Measurements from ENCODE around the gene SLC22A15.

The SLC22A15 gene

DNA sequence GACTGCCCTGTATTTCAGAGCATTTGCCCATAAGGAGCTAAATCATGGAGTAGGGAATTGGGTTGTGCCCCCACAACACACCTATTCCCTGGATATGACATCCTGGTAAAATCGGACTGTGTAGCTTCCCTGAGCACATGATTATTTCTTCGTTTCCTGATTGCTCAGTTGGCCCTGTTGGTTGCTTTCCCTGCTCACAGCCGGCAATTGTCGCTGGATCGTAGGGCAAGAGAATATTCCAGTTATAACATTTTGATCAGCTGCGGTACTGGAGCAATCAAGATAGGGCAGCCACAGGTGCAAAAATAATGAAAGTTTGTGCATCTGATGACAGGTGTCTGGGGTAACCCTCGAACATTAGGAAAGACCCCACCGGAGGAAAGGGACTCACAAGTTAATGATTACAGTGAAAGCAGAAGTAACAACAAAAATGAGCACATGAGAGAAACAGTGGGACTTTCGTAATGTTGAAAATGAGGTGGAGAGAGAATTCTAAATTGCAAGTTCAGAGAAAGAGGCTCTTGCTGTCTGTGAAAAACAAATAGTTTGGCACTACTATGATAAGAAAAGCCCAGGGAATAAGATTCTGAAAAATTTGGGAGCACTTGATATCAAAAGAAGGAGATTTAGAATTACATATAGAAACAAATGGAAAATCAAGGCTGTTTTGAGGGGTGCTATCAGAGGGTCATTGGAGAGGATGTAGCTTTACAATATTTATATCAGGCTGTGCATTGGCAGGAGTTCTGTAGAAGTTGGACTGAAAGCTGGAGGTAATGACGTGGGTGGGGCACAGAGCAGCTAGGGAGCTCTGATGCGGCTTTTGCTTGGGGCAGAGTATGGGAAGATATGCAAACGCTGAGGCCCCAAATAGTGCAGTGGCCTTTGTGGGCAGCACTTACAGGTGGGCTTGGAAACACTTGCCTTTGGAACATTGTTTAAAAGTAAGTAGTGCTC is 134.5 kb downstream of the SLC22A15 start, which contains the start of gene MAB21L3:
Gene MAB21L3, plus strand, starts transcription at position 833 of the 957 bp plus-strand sequence. CDS start 1,217 bp downstream, outside the sequence.
- Histone ChIP-seq H3K9me3 (ENCODE audit: control insufficient read depth, insufficient read depth, low read depth, low read length) (no peaks in the 10 kb centered on the region), H3K4me3 (ENCODE audit: low read depth, low read length) (no peak within 1 kb of the TSS), H3K27ac (ENCODE audit: extremely low read depth, low read depth, low read length) (peak within 1 kb of the TSS; percentile 52), H3K36me3 (ENCODE audit: control insufficient read depth in 2 of 2, insufficient read depth in 1 of 2, low read length in 2 of 2) (no peaks in the 10 kb centered on the region), H3K4me1 (ENCODE audit: control insufficient read depth, insufficient read depth, low read length) (peaks cover 7% of the 10 kb centered on the region)
- ChIA-PET POLR2A (no interaction called here), CTCF (interaction anchor here (0.5 to 0.6 kb wide), 3 partner anchors 11 to 404 kb away, joined by 3 read pairs; no protein-coding TSS in a partner anchor)
- TF ChIP-seq, protein P1, sequence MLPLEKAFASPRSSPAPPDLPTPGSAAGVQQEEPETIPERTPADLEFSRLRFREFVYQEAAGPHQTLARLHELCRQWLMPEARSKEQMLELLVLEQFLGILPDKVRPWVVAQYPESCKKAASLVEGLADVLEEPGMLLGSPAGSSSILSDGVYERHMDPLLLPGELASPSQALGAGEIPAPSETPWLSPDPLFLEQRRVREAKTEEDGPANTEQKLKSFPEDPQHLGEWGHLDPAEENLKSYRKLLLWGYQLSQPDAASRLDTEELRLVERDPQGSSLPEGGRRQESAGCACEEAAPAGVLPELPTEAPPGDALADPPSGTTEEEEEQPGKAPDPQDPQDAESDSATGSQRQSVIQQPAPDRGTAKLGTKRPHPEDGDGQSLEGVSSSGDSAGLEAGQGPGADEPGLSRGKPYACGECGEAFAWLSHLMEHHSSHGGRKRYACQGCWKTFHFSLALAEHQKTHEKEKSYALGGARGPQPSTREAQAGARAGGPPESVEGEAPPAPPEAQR (tag by site-specific recombination; IDR thresholded peaks at IDR 0.05), result no peak
- no peak for TF ChIP-seq ZSCAN30 (tag by site-specific recombination; IDR thresholded peaks at IDR 0.05)
- no peak for TF ChIP-seq ZNF248 (tag by site-specific recombination; IDR thresholded peaks at IDR 0.05)
- TF ChIP-seq GLI2 (tag by site-specific recombination; IDR thresholded peaks at IDR 0.05; ENCODE audit: borderline replicate concordance, low read depth), result no peak
- TF ChIP-seq EGR2 (tag by site-specific recombination; IDR thresholded peaks at IDR 0.05; ENCODE audit: low read depth), result no peak
- no peak for TF ChIP-seq ZNF623 (tag by site-specific recombination; IDR thresholded peaks at IDR 0.05)
- TF ChIP-seq MYNN (tag by site-specific recombination; IDR thresholded peaks at IDR 0.05; ENCODE audit: borderline replicate concordance), result no peak
- peak; percentile 19; the same call in 1 of the 2 replicates for TF ChIP-seq ZBTB48 (tag by site-specific recombination; IDR thresholded peaks at IDR 0.05)
- TF ChIP-seq ZNF561 (tag by site-specific recombination; IDR thresholded peaks at IDR 0.05; ENCODE audit: borderline replicate concordance), result no peak
- TF ChIP-seq ZNF510 (tag by site-specific recombination; IDR thresholded peaks at IDR 0.05; ENCODE audit: insufficient replicate concordance), result no peak
- TF ChIP-seq REPIN1 (tag by site-specific recombination; IDR thresholded peaks at IDR 0.05; ENCODE audit: low read depth), result no peak
- no peak for TF ChIP-seq ZNF37A (tag by site-specific recombination; IDR thresholded peaks at IDR 0.05)
- 0 out of 2 replicates have a peak, but pooled peaks have one; percentile 7 for TF ChIP-seq OSR2 (tag by site-specific recombination; IDR thresholded peaks at IDR 0.05)
- TF ChIP-seq ZBTB8A (tag by site-specific recombination; IDR thresholded peaks at IDR 0.05), result no peak
- TF ChIP-seq PRDM1 (tag by site-specific recombination; IDR thresholded peaks at IDR 0.05), result 0 out of 2 replicates have a peak, but pooled peaks have one; percentile 33
- no peak for TF ChIP-seq KLF10 (tag by site-specific recombination; IDR thresholded peaks at IDR 0.05)
- no peak for TF ChIP-seq ZFP3 (tag by site-specific recombination; IDR thresholded peaks at IDR 0.05; ENCODE audit: low read depth)
- no peak for TF ChIP-seq ZNF155 (tag by site-specific recombination; IDR thresholded peaks at IDR 0.05)
- no peak for TF ChIP-seq ZNF843 (tag by site-specific recombination; IDR thresholded peaks at IDR 0.05)
- TF ChIP-seq, protein P2, sequence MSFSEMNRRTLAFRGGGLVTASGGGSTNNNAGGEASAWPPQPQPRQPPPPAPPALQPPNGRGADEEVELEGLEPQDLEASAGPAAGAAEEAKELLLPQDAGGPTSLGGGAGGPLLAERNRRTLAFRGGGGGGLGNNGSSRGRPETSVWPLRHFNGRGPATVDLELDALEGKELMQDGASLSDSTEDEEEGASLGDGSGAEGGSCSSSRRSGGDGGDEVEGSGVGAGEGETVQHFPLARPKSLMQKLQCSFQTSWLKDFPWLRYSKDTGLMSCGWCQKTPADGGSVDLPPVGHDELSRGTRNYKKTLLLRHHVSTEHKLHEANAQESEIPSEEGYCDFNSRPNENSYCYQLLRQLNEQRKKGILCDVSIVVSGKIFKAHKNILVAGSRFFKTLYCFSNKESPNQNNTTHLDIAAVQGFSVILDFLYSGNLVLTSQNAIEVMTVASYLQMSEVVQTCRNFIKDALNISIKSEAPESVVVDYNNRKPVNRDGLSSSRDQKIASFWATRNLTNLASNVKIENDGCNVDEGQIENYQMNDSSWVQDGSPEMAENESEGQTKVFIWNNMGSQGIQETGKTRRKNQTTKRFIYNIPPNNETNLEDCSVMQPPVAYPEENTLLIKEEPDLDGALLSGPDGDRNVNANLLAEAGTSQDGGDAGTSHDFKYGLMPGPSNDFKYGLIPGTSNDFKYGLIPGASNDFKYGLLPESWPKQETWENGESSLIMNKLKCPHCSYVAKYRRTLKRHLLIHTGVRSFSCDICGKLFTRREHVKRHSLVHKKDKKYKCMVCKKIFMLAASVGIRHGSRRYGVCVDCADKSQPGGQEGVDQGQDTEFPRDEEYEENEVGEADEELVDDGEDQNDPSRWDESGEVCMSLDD (tag by site-specific recombination; IDR thresholded peaks at IDR 0.05), result no peak
- peak; percentile 36 for TF ChIP-seq ZFHX2 (tag by site-specific recombination; conservative IDR thresholded peaks at IDR 0.05)
- TF ChIP-seq GFI1B (tag by site-specific recombination; IDR thresholded peaks at IDR 0.05), result no peak
- TF ChIP-seq, protein P3, sequence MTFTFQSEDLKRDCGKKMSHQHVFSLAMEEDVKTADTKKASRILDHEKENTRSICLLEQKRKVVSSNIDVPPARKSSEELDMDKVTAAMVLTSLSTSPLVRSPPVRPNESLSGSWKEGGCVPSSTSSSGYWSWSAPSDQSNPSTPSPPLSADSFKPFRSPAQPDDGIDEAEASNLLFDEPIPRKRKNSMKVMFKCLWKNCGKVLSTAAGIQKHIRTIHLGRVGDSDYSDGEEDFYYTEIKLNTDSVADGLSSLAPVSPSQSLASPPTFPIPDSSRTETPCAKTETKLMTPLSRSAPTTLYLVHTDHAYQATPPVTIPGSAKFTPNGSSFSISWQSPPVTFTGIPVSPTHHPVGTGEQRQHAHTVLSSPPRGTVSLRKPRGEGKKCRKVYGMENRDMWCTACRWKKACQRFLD (tag by site-specific recombination; IDR thresholded peaks at IDR 0.05), result no peak
- TF ChIP-seq SCRT1 (tag by site-specific recombination; IDR thresholded peaks at IDR 0.05; ENCODE audit: borderline replicate concordance), result no peak
- no peak for TF ChIP-seq ZNF558 (tag by site-specific recombination; IDR thresholded peaks at IDR 0.05)
- TF ChIP-seq ZNF146 (tag by site-specific recombination; IDR thresholded peaks at IDR 0.05), result no peak
- TF ChIP-seq, protein P4, sequence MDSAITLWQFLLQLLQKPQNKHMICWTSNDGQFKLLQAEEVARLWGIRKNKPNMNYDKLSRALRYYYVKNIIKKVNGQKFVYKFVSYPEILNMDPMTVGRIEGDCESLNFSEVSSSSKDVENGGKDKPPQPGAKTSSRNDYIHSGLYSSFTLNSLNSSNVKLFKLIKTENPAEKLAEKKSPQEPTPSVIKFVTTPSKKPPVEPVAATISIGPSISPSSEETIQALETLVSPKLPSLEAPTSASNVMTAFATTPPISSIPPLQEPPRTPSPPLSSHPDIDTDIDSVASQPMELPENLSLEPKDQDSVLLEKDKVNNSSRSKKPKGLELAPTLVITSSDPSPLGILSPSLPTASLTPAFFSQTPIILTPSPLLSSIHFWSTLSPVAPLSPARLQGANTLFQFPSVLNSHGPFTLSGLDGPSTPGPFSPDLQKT (IDR thresholded peaks at IDR 0.05; ENCODE audit: borderline replicate concordance, low read depth, low read length), result no peak
- TF ChIP-seq ZNF707 (tag by site-specific recombination; IDR thresholded peaks at IDR 0.05), result no peak
- TF ChIP-seq ZNF792 (tag by site-specific recombination; IDR thresholded peaks at IDR 0.05), result no peak
- TF ChIP-seq, protein P5, sequence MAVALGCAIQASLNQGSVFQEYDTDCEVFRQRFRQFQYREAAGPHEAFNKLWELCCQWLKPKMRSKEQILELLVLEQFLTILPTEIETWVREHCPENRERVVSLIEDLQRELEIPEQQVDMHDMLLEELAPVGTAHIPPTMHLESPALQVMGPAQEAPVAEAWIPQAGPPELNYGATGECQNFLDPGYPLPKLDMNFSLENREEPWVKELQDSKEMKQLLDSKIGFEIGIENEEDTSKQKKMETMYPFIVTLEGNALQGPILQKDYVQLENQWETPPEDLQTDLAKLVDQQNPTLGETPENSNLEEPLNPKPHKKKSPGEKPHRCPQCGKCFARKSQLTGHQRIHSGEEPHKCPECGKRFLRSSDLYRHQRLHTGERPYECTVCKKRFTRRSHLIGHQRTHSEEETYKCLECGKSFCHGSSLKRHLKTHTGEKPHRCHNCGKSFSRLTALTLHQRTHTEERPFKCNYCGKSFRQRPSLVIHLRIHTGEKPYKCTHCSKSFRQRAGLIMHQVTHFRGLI (tag by site-specific recombination; IDR thresholded peaks at IDR 0.05), result no peak
- no peak for TF ChIP-seq ZNF600 (tag by site-specific recombination; IDR thresholded peaks at IDR 0.05)
